GM13977 (cell line): ENCODE measurements around the gene ATP13A3.

Source experiments
- DNase-seq: peaks from one replicate; pipeline ENCODE4 v3.0.0; 2012; ENCODE audit warnings: low spot score
- CTCF ChIP-seq: IDR thresholded peaks from 2 replicates; pipeline ENCODE4 v1.5.1; 2012; ENCODE audit warnings: mild to moderate bottlenecking, control low read depth; ENCODE audit not compliant: insufficient read depth; ENCODE audit errors: extremely low read depth, missing control alignments
- in situ Hi-C: fragments of 300-500 bp; cut with MboI; formaldehyde crosslinking; loops from one replicate; pipeline ENCODE4 v1.12.0; 2022; ENCODE audit warnings: low sequenced_read_pairs, low pct_unique_long_range_greater_than_20kb, mixed read lengths, inconsistent platforms; ENCODE audit not compliant: unreplicated experiment

The ATP13A3 gene

GRCh38 chr3:194446754-194447153 lies 40.0 kb downstream of the ATP13A3 start:
- DNase-seq: no peak
- TF ChIP-seq CTCF: no peak
- in situ Hi-C loops: no loop called here

DNA sequence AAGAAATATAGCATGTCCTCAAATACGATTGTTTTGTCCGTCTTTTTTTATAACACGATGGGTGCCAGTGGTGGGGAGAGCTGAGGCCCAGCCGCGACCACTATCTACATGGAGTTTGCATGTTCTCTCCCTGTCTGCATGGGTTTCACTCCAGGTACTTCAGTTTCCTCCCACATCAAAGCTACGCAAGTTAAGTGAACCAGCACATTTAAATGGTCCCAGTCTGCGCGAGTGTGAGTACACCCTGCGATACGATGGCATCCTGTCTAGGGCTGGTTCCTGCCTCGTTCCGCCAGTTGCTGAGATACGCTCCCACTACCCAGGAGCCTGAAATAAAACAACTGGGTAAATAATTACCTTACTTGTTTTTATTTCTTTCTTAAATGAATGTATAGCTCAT lies 40.6 kb downstream of the ATP13A3 start:
- in situ Hi-C loops: no loop called here
- no peak for TF ChIP-seq CTCF
- DNase-seq: no peak

- no peak for TF ChIP-seq CTCF
- DNase-seq: no peak
- in situ Hi-C loops: no loop called here
Measured at GRCh38 chr3:194443901-194444300, 42.9 kb downstream of the ATP13A3 start.

GRCh38 chr3:194440756-194441155 lies 46.0 kb downstream of the ATP13A3 start:
- in situ Hi-C loops: no loop called here
- DNase-seq: no peak
- TF ChIP-seq CTCF: no peak

GRCh38 chr3:194439881-194440550 lies 46.8 kb downstream of the ATP13A3 start:
- in situ Hi-C loops: no loop called here
- no peak for TF ChIP-seq CTCF
- DNase-seq: no peak

GRCh38 chr3:194434503-194434902 lies 52.3 kb downstream of the ATP13A3 start:
- DNase-seq: no peak
- TF ChIP-seq CTCF: no peak
- in situ Hi-C loops: no loop called here

- no peak for TF ChIP-seq CTCF
- in situ Hi-C loops: no loop called here
- DNase-seq: no peak
Measured at GRCh38 chr3:194431554-194431953, 55.2 kb downstream of the ATP13A3 start.
